Smooth muscle cell (in vitro differentiated cells): ENCODE measurements around the gene CD59. TPM values are rescaled to one million over a fixed set of nuclear protein-coding genes. Genes with fewer than 3 reads are reported as not detected.

Experiments
- DNase-seq: peaks from one replicate; lab custom pipeline; 2025; ENCODE audit not compliant: unreplicated experiment; lab: John Stamatoyannopoulos, UW
- H2AFZ ChIP-seq: fragments of 200-600 bp; sonication (generic); 2 replicates; pipeline ENCODE4 v1.6.0; 2016; ENCODE audit warnings: antibody characterized with exemption, low read depth, mild to moderate bottlenecking
- H3F3A ChIP-seq: fragments of 200-600 bp; sonication (generic); 2 replicates; pipeline ENCODE4 v1.6.0; 2017; ENCODE audit warnings: antibody characterized with exemption, low read depth
- H3K27ac ChIP-seq: fragments of 200-600 bp; sonication (generic); 2 replicates; pipeline ENCODE4 v1.5.1; 2016; ENCODE audit warnings: low read depth, mild to moderate bottlenecking
- H3K27me3 ChIP-seq: fragments of 200-600 bp; sonication (generic); 2 replicates; pipeline ENCODE4 v1.6.1; 2016; ENCODE audit warnings: low read depth, mild to moderate bottlenecking
- H3K36me3 ChIP-seq: fragments of 200-600 bp; sonication (generic); 2 replicates; pipeline ENCODE4 v1.5.1; 2016; ENCODE audit warnings: low read depth
- H3K4me1 ChIP-seq: fragments of 200-600 bp; sonication (generic); 2 replicates; pipeline ENCODE4 v1.5.1; 2016; ENCODE audit warnings: low read depth
- H3K4me2 ChIP-seq: fragments of 200-600 bp; sonication (generic); 2 replicates; pipeline ENCODE4 v1.6.0; 2016; ENCODE audit warnings: mild to moderate bottlenecking
- H3K4me3 ChIP-seq: fragments of 200-600 bp; sonication (generic); 2 replicates; pipeline ENCODE4 v1.5.1; 2016; ENCODE audit warnings: mild to moderate bottlenecking
- H3K79me2 ChIP-seq: fragments of 200-600 bp; sonication (generic); 2 replicates; pipeline ENCODE4 v1.6.0; 2016; ENCODE audit warnings: low read depth, mild to moderate bottlenecking
- H3K9ac ChIP-seq: fragments of 200-600 bp; sonication (generic); 2 replicates; pipeline ENCODE4 v1.6.0; 2016; ENCODE audit warnings: low read depth
- H3K9me3 ChIP-seq: fragments of 200-600 bp; sonication (generic); replicated peaks from 2 replicates; pipeline ENCODE4 v1.5.1; 2016; ENCODE audit warnings: low read depth
- H4K20me1 ChIP-seq: fragments of 200-600 bp; sonication (generic); 2 replicates; pipeline ENCODE4 v1.6.0; 2016; ENCODE audit warnings: low read depth
- CTCF ChIP-seq: fragments of 200-600 bp; sonication (generic); IDR thresholded peaks from 2 replicates; pipeline ENCODE4 v1.5.1; 2017; ENCODE audit warnings: borderline replicate concordance, mild to moderate bottlenecking, antibody characterized with exemption; ENCODE audit not compliant: insufficient read depth, poor library complexity, severe bottlenecking
- WGBS: methylation state at CpG from one replicate; pipeline ENCODE4 v1.1.7; 2016; ENCODE audit warnings: low lambda C conversion rate; 5-methylcytosine and 5-hydroxymethylcytosine counted together
- polyA plus RNA-seq: library from polyadenylated mRNA; unstranded; fragments of >200 nt; fragmentation: Nextera tagmentation; extraction: Ambion mirVana; gene quantifications from 2 replicates; pipeline ENCODE4 v1.2.1, GENCODE V29; 2016
- total RNA-seq: library from RNA; depleted of rRNA; stranded (reverse); fragments of >200 nt; gene quantifications from 2 replicates; pipeline ENCODE4 v1.2.3, GENCODE V29; 2014

Gene CD59
- total and polyA plus RNA-seq, 2 experiments from 2014 or later: 291 to 563 TPM

DNA sequence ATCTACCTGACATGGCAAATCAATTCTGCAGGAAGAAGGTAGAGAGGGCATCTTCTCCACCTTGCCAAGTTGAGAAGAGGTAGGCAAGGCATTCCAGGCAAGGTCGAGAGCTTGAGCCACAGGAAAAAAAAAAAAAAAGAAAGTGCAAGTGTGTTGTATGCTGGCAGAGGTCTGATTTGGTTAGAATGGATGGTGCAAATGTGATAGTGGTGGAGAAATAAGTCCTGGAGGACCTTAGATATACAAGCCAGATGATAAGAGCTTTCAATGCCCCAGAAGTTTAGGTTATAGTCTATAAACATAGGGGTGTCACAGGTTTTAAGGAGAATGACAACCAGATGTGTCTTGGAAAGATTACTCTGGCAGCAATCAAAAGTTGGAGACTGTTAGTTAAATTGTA is 36.6 kb upstream of the CD59 start:
- H3K4me3 ChIP-seq: peak overlapping the region; percentile 79
- no peak for DNase-seq
- H3K9ac ChIP-seq: no peak overlapping the region
- no peaks in the 10 kb centered on the region for H3F3A ChIP-seq
- peaks cover under 1% of the 10 kb centered on the region for H3K4me1 ChIP-seq
- TF ChIP-seq CTCF: no peak
- peaks cover 3% of the 10 kb centered on the region for H3K36me3 ChIP-seq
- no peaks in the 10 kb centered on the region for H3K9me3 ChIP-seq
- H3K27me3 ChIP-seq: no peaks in the 10 kb centered on the region
- no peak overlapping the region for H3K27ac ChIP-seq
- H3K79me2 ChIP-seq: peaks cover 28% of the 10 kb centered on the region
- H2AFZ ChIP-seq: no peak overlapping the region
- H3K4me2 ChIP-seq: peak overlapping the region; percentile 100
- WGBS: 94% methylated on average over 1 of the region's 1 CpG
- H4K20me1 ChIP-seq: peaks cover 36% of the 10 kb centered on the region

GRCh38 chr11:33772300-33772699 is 36.1 kb upstream of the CD59 start:
- DNase-seq: no peak
- Histone ChIP-seq H3K9me3 (no peaks in the 10 kb centered on the region), H3K4me2 (peak overlapping the region; percentile 100), H3K9ac (peak overlapping the region; percentile 14), H3F3A (no peaks in the 10 kb centered on the region), H3K79me2 (peaks cover 28% of the 10 kb centered on the region), H3K36me3 (peaks cover 6% of the 10 kb centered on the region), H3K4me1 (no peaks in the 10 kb centered on the region), H3K4me3 (no peak overlapping the region), H3K27me3 (no peaks in the 10 kb centered on the region), H2AFZ (no peak overlapping the region), H3K27ac (peak overlapping the region; percentile 81), H4K20me1 (peaks cover 36% of the 10 kb centered on the region)
- TF ChIP-seq CTCF: no peak
- 72% methylated on average over 4 of the region's 4 CpGs for WGBS

GRCh38 chr11:33770236-33770635 is 34.0 kb upstream of the CD59 start:
- Histone ChIP-seq H3K4me2 (no peak overlapping the region), H3K27me3 (no peaks in the 10 kb centered on the region), H3K9me3 (no peaks in the 10 kb centered on the region), H4K20me1 (peaks cover 36% of the 10 kb centered on the region), H3K36me3 (peaks cover 11% of the 10 kb centered on the region), H3K4me1 (no peaks in the 10 kb centered on the region), H3K79me2 (peaks cover 28% of the 10 kb centered on the region), H3K4me3 (no peak overlapping the region), H2AFZ (no peak overlapping the region), H3F3A (no peaks in the 10 kb centered on the region), H3K9ac (peak overlapping the region; percentile 48), H3K27ac (peak overlapping the region; percentile 81)
- no peak for TF ChIP-seq CTCF
- WGBS: 81% methylated on average over 2 of the region's 2 CpGs
- no peak for DNase-seq

DNA sequence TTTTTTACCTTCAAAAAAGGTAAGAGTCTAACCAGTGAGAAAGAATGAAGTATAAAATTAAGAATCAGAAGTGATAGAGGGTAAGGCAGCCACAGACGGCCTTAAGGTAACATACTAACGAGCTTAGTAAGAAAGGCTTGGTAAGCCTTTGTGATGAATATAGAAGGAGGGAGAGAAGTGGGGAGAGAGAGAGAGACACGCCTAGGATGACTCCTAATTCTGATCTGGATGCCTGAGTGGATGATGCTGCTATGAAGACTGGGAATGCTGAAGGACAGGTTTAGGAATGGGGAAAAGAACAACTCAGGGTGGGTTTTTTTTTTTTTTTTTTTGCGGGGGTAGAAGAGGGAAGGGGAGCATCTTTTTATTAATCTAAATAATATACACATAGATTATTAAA is 33.3 kb upstream of the CD59 start:
- H3K4me1 ChIP-seq: no peaks in the 10 kb centered on the region
- no peak overlapping the region for H3K4me2 ChIP-seq
- WGBS: 71% methylated on average over 4 of the region's 4 CpGs
- DNase-seq: no peak
- H3K27me3 ChIP-seq: no peaks in the 10 kb centered on the region
- H3K9me3 ChIP-seq: no peaks in the 10 kb centered on the region
- no peak overlapping the region for H3K4me3 ChIP-seq
- peaks cover 16% of the 10 kb centered on the region for H3K36me3 ChIP-seq
- H4K20me1 ChIP-seq: peaks cover 36% of the 10 kb centered on the region
- H3F3A ChIP-seq: no peaks in the 10 kb centered on the region
- H2AFZ ChIP-seq: no peak overlapping the region
- peak overlapping the region; percentile 26 for H3K9ac ChIP-seq
- TF ChIP-seq CTCF: no peak
- H3K79me2 ChIP-seq: peaks cover 28% of the 10 kb centered on the region
- peak overlapping the region; percentile 81 for H3K27ac ChIP-seq
